ENCODE data around the gene RERE. TPM values are rescaled to one million over a fixed set of nuclear protein-coding genes. Genes with fewer than 3 reads are reported as not detected.
A peak's percentile ranks its signal among the peaks of the same experiment; 100 is the strongest.

Gene RERE
- total RNA-seq, 1 donor from 2014 or later = 88.5 TPM

GRCh38 chr1:8664887-8665286, 152.6 kb downstream of the RERE start:
- H3K9me3 ChIP-seq = no peaks in the 10 kb centered on the region
- H3K36me3 ChIP-seq = no peaks in the 10 kb centered on the region
- no peak for ATAC-seq
- no peak overlapping the region for H3K4me3 ChIP-seq
- intact Hi-C loops (cut with DNase I) = no loop called here
- peaks cover 93% of the 10 kb centered on the region for H3K4me1 ChIP-seq
- DNase-seq = no peak
- H3K27ac ChIP-seq = no peak overlapping the region
- H3K27me3 ChIP-seq (ENCODE audit: low read depth) = no peaks in the 10 kb centered on the region
- TF ChIP-seq CTCF (IDR thresholded peaks at IDR 0.05) = no peak

GRCh38 chr1:8663915-8664329, 153.5 kb downstream of the RERE start:
- Histone ChIP-seq H3K27me3 (ENCODE audit: low read depth) (no peaks in the 10 kb centered on the region), H3K4me1 (peaks cover 95% of the 10 kb centered on the region), H3K9me3 (no peaks in the 10 kb centered on the region), H3K4me3 (no peak overlapping the region), H3K27ac (peak overlapping the region; percentile 18), H3K36me3 (no peaks in the 10 kb centered on the region)
- no peak for TF ChIP-seq CTCF (IDR thresholded peaks at IDR 0.05)
- ATAC-seq (peak; percentile 85 to 86), DNase-seq (peak; percentile 52)
- intact Hi-C loops (cut with DNase I) = no loop called here

- TF ChIP-seq CTCF (IDR thresholded peaks at IDR 0.05) = no peak
- intact Hi-C loops (cut with DNase I) = no loop called here
- Histone ChIP-seq H3K4me3 (no peak overlapping the region), H3K27ac (no peak overlapping the region), H3K27me3 (ENCODE audit: low read depth) (no peaks in the 10 kb centered on the region), H3K4me1 (peaks cover 92% of the 10 kb centered on the region), H3K9me3 (no peaks in the 10 kb centered on the region), H3K36me3 (no peaks in the 10 kb centered on the region)
- DNase-seq (no peak), ATAC-seq (no peak)
Observed at GRCh38 chr1:8663090-8663802, 154.2 kb downstream of the RERE start.

- H3K27ac ChIP-seq = no peak overlapping the region
- intact Hi-C loops (cut with DNase I) = no loop called here
- H3K4me3 ChIP-seq = no peak overlapping the region
- ATAC-seq (no peak), DNase-seq (no peak)
- H3K27me3 ChIP-seq (ENCODE audit: low read depth) = no peaks in the 10 kb centered on the region
- no peak for TF ChIP-seq CTCF (IDR thresholded peaks at IDR 0.05)
- no peaks in the 10 kb centered on the region for H3K9me3 ChIP-seq
- H3K4me1 ChIP-seq = peaks cover 85% of the 10 kb centered on the region
- no peaks in the 10 kb centered on the region for H3K36me3 ChIP-seq
Observed at GRCh38 chr1:8662380-8663072, 154.9 kb downstream of the RERE start.

- no peaks in the 10 kb centered on the region for H3K36me3 ChIP-seq
Observed at GRCh38 chr1:8661185-8662110, 156.0 kb downstream of the RERE start.

More at GRCh38 chr1:8661185-8662110, 156.0 kb downstream of the RERE start:
- Histone ChIP-seq H3K27ac (peak overlapping the region; percentile 38), H3K4me3 (no peak overlapping the region), H3K9me3 (no peaks in the 10 kb centered on the region), H3K4me1 (peaks cover 74% of the 10 kb centered on the region), H3K27me3 (ENCODE audit: low read depth) (no peaks in the 10 kb centered on the region)
- TF ChIP-seq CTCF (IDR thresholded peaks at IDR 0.05) = no peak
- ATAC-seq (peak in 1 of 2 donors; percentile 36), DNase-seq (no peak)
- intact Hi-C loops (cut with DNase I) = no loop called here

All from lower lobe of right lung (tissue), 2 donors.